Embryonic facial prominence (tissue), 1 donor: ENCODE results near the gene SRGAP3.

ENCODE experiments used
- DNase-seq: peaks from one replicate; pipeline ENCODE4 v3.0.0-alpha.2; 2016; ENCODE audit errors: extremely low spot score

The SRGAP3 gene

DNA sequence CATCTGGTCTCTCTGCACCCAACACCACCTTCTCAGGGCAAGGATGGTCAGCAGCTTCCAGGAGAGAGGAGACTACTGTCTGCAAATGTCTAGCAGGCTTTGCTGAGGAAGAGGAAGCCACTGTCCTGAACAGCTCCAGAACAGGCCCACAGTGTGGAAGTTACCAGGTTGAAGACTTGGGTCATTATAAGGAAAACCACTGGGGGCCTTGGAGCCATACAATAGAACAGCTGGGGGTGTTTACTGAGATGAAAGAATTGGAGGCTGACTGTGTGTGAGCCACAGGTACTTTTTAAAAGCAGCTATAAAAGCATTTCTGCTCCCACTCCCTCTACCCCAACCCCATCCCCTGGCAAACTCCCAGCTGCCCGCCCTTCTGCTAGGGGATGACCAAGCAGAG is 24.2 kb downstream of the SRGAP3 start:
- no peak for DNase-seq

DNA sequence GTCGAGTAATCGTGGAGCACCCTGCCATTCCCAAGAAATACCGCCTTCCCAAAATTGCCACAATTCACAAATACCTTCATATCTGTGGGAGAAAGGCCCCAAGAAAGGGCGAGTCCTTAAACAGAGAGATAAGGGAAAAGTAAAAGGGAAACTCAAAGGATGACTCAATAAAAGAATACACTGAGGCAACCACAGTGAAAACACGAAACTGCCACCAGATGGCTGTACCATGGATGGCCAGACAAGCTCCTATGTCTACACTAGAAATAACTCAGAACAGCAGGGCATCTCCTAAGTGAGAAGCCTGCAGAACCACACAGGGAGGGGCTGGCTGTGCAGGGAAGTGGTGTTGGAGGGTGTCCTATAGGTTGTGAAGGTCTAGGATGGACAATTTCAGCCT is 25.0 kb downstream of the SRGAP3 start:
- no peak for DNase-seq

DNA sequence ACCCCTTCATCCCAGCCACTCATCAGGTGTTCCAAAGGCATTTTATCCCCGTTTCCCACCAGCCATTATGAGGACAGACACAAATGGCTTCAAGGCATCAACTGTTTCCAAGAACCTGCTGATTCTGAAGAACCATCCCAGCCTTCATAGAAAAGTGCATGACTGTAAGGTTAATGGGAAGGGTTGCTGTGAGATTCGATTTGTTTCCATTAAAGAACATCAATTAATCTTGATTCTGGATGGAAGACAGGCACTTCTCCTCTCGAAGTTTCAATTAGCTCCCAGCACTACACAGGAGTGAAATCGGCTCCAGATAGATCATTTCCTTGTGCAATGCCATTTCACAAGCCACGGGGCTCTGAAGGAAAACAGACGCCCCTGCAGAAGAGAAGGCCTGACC is 25.8 kb downstream of the SRGAP3 start:
- DNase-seq = no peak

DNA sequence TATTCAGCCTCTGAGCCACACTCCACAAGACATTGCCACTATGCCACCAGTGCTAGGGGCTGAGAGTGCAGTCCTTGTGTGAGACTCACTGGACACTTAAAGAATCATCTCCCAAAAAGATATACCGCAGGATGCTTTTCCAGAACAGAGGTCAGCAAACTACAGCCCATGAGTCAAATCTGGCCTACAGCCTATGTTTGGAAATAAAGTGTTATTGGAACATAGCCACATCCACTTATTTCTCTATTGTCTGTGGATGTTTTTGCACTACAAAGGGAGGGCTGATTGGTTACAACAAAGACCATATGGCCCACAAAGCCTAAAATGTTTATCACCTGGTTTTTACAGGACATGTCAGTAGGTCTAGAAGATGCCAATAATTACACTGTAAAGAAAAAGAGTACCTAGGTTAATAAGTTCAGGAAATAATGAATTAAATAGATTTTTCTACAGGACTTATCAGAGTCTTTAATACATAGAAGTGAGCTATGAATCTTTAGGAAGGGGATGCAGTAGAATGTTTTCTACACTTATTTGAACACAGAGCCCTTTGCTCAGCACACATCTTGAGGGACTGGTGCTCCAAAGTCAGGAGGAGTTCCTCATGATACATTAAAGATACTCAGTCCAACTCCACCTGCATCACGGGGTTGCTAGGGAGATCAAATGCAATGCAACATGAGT is 26.3 kb downstream of the SRGAP3 start:
- DNase-seq = no peak

DNA sequence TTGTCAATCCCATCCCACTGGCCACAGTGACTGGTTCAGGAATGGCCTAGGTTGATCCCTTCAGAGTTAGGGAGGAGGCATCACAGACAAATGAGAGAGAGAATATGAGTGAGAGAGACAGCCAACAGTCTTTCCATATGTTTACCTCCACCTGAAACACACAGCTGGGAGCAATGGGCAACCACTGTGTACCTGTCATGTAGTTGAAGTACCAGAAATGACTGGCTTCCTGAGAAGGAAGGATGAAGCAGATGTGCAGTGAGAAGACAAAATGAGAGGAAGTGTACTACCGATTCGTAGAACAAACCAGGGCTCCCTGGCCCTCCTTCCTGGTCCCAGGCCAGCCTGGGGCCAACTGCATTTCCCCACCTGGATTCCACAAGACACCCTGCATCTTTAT is 27.4 kb downstream of the SRGAP3 start:
- no peak for DNase-seq

DNA sequence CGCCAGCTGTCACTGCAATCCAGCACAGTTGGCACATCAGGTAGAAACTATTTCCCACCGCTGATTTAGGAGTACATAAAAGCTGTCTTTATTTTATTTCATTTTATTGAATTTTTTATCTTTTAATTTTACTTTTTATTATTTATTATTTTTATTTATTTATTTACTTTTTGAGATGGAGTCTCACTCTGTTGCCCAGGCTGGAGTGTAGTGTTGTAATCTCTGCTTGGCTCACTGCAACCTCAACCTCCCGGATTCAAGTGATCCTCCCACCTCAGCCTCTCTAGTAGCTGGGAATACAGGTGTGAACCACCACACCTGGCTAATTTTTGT is 31.0 kb downstream of the SRGAP3 start:
- DNase-seq = no peak

DNA sequence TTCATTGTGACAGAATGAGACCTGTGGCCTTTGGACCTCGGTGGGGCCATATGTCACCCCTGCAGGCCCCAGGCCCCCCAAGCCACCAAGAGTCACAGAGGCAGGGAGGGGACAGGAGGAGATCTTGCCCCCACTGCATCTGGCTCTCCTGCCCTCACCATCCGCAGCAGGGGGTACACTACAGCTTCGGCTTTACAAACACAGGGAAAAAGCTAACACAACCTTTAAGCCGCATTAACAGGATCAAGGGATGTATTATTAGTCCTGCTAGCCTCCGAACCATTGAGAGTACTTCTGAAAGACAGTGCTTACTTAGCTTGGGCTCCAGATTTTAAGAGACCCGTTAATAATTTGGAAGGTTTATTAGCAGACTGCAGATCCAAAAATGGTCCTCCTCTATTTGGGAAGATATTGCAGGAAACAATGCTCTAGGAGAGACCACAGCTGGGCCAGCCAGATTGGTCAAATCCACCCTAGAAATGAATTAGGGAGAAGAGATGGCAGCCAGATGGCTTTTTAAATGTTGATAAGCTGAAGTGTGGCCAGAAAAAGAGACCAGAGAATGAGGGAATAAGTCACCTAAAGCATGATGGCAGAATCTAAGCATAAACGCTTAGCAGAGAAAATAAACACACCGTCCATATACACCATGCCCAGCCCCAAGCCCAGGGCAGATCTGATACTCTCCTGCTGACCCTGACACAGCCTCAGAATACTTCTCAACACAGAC is 31.5 kb downstream of the SRGAP3 start:
- no peak for DNase-seq

DNA sequence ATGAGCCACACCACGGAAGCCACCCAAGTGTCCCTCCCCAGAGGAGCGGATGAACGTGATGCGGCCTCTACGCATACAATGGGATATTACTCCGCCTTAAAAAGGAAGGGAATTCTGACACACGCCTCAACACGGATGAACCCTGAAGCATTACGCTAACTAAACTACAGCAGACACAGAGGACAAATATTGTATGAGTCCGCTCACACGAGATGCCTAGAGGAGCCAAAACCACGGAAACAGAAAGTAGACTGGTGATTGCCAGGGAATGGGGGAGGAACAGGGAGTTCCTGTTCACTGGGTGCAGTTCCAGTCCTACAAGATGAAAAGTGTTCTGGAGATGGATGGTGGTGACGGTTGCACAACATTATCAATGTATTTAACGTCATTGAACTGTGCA is 32.7 kb downstream of the SRGAP3 start:
- DNase-seq = no peak

DNA sequence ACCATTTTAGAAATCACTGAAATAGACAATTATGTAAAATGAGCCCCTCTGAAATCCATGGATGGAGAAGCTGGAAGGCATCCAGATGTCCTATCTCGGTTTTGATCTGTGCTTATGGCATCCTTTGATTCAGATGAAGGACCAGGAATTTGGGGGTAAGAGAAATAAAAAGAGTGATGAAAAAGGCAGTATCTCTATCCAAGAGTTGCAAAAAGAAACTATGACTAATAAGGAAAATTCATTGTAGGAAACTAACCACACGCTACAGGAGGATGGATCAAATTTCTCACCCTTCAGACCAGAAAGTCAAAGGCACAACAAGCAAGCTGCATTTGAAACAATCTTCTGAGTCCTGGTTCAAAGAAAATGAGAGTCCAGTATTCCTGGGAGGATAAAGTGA is 34.8 kb downstream of the SRGAP3 start:
- no peak for DNase-seq

DNA sequence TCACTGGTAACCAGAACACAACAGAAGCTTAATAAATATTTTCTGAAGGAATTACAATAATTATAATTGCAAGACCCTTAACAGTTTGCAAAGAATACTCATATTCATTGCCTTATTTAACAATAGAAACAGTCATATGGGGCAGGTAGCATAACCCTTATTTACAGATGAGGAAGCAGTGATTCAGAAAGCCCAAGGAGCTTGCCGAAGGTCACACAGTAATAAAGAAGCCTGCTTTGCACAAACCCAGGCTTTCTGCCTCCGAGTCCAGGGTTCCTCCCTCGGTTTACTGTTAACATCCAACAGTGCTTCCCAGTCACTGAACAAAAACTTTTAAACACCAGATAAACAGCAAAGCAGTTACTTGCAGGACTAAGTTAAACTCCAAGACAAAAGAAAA is 35.3 kb downstream of the SRGAP3 start:
- no peak for DNase-seq

DNA sequence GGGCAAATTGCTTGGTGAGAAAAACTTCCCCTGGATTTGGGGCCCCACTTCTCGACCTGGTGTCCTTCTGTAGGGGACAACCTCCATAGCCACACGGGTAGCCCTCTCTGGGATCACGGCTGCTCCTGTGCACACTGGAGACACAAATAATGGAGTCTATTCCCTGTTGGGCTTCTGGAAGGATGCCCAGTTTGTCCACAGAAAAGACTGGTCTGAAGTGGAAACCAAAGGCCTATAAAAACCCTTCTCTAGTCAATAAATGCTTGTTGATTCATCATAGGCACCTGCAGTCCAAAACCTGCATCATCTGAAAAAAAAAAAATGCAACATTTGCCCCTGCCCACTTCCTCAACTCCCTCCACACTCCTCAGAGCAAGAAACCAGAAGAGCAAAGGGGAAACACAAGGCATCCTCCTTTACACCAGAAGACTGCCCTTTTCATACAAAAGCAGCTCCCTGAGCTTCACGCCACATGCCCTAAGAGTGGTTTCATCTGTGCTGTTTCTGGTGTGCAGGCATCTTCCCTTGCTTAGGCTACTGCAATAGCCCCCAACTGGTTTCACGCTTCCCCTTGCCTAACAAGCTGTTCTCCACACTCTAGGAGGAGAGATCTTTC is 36.3 kb downstream of the SRGAP3 start:
- DNase-seq = no peak

DNA sequence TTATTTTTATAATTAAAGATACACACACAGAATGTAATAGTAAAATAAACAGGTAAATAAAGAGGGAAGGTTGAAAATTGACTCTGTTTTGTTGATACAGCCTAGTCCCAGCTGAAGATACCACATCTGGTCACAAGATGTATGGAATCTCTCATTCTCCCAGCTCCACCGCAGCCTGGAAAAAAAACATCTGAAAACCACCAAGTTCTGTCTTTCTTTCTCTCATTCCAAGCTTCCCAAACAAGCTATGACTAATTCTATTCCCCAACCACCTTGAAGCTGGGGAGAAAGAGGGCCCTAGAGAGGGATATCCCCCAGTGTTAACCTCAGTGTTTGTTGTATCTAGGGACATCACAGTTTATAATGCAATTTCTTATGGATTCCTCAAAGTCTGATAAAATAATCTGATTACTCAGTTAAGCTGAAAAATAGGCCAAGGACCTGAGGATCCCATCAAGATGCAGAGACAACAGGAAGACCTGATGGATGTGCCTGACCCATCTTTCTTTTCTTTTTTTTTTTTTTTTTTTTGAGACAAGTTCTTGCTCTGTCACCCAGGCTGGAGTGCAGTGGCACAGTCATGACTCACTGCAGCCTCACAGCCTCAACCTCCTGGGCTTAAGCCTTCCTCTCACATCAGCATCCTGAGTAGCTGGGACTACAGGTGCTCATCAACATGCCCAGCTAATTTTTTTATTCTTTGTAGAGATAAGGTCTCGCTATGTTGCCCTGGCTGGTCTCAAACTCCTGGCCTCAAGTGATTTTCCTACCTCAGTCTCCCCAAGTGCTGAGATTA is 38.1 kb downstream of the SRGAP3 start:
- DNase-seq = no peak

DNA sequence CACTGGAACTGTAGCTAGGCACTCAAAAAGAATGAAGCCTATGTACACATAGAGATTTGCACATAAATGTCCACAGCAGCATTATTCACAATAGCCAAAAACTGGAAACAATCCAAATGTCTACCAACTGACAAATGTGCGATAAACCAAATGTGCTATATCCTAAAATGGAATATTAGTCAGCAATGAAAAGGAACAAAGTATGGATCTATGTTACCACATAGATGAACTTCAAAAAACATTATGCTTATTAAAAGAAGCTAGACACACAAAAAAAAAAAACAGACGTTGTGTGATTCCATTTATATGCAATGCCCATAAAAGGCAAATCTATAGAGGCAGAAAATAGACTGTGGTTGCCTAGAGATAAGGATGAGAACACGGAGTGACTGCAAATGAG is 39.7 kb downstream of the SRGAP3 start:
- DNase-seq = no peak

DNA sequence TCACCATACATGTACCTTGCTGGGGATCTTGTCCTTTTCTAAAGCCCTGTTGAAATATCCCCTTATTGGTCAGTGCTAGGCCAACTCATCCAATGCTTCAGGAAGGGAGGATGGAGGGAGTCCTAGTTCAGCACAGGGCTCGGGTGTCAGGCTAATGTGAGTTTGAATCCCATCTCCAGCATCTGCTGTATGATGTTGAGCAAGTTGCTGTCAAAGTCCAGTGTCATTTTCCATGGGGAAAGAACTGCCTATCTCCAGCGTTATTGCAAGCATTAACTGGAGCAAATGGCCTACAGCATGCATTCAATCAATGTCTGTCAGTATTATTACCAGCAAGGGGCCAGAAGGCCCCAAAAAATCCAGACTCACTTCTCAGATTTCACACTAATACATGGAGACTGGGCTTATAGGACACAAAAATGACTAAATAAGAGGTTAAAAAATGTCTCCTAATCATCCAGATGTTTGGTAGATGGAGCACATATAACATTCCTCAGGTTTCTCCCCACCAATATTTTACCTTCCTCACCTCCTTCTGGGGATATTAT is 40.8 kb downstream of the SRGAP3 start:
- DNase-seq = no peak

DNA sequence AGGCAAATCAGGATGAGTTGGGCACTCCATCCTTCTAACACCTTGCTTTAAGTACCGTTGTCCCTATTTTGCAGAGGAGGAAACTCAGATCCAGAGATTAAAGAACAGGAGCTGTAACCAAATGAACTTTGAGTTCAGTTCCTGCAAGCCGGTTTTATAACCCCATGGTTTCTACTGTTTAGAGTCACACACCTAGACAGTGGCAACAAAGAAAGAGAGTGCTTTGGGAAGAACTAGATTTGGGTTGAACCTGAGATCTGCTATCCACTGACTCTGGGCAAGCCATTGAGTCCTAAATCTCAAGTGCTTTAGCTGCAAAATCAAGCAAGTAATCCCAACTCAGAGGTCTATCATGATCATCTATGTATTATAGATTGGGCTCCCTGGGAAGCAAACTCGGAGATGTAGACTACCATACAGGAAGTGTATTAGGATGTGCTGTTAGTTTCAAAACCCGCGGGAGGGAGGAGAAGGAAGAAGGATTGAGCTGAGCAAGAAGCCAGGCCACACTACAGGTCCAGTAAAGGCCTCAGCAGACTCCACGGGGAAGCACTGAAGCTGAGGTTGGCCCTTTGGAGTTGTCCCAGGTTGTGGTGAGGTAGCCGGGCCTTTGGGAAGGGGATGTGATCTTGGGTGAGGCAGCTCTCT is 42.2 kb downstream of the SRGAP3 start:
- no peak for DNase-seq

DNA sequence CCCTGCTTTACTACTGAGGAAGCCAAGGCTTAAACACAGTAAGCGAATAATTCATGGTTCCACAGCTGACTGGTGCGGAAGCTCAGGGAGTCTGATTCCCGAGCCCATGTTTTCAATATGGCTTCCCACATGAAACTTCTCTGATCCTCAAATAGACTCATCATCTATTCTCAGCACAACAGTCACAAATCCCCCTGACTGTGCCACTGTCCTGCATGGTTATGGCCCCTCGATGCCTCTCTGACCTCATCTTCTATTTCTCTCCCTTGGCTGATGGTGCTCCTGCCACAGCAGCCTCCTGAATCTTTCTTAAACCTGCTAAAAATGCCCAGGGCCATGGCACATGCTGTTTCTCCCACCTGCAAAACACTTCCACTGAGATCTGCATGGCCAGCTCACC is 43.2 kb downstream of the SRGAP3 start:
- no peak for DNase-seq

DNA sequence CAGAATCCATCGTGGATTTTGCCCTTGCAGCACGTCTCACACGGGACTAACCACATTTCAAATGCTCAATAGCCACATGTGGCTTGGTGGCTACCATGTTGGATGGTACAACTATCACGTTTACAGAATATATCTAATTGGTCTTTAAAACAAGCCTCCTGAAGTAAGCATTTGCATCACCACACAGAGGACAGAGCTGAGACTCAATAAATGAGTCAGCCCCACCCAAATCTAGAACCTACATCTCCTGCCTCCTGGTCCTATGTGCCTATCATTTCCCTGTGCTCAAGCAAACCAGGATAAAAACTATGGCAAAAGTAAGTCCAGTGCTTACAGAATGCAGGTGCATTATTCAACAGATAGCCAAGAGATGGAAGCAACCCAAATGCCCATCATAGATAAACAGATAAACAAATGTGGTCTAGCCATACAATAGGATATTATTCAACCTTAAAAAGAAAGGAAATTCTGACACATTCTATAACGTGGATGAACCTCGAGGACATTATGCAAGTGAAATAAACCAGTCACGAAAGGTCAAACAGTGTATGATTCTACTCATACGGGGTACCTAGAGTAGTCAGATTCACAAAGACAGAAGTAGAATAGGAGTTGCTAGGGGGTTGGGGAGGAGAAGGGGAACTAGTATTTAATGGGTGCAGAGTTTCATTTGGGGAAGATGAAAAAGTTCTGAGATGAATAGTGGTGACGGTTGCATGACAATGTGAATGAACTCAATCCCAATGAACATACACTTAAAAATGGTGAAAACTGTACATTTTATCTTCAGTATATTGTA is 43.9 kb downstream of the SRGAP3 start:
- no peak for DNase-seq

DNA sequence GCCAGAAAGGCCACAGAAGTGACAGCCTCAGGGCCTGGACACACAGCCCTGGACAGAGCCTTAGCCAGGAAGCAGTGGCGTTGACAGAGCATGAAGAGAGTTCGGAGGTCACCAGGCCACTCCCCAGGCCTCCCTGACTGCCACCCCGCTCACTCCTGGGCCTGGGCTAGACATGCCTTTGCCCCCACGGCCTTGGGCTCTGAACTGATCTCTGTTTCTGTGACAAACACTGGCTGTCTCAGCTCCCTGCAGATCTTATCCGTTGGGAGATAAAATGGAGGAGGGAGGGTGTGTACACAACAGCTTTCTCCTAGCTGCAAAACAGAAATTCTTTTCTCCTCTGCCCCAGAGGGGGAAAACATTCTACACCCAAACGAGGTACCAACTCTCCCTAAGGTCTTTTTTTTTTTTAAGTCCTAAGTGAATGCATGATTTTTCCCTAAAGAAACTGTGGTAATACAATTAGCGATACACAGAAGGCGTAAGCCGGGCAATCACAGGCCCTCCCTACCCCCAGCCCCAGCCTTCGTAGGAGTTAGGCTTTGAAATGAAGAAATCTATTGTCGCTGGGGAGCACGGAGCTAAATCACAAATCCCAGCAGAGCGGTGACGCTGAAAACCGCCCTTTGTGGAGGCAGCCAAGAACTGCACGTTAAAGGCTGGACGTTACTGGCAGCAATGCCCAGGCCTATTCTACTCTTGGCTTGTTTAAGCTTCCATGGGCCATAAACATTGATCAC is 45.0 kb downstream of the SRGAP3 start:
- no peak for DNase-seq

DNA sequence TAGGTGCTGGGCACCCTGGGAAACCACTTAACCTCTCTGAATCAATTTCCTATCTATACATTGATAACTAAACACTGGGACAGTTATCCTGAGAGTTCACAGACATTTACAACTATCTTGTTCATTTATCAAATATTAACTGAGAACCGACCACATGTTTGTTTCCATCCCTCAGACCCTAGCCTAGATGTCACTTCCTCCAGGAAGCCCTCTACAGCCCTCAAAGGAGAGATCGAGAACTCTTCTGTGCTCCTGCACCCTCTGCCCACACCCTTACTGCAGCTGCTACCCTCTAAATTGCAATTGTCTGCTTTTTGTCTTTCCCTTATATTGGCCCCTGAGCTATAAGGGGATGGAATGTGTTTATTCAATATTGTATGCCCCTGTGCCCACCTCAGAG is 46.1 kb downstream of the SRGAP3 start:
- no peak for DNase-seq

DNA sequence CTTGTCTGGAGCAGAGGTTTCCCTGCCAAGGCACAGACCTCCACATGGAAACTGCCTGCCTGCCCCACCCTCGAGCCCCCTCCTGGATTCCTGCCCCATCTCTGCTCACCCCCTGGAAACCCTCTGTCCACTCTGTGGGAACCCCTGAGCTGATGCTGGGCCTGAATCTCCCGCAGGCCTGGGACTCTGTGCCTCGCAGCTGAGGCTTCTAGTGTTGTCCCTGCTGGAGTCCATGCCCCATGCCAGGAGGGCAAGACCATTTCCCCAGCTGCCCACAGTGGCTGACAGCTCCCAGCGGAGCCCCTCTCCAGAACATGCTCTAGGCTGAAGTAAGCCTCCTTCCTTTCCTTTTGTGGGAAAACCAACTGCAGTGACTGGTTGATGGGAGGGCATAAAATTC is 46.9 kb downstream of the SRGAP3 start:
- no peak for DNase-seq
